ENCODE results near the gene GATD1.

Gene GATD1

GRCh38 chr11:729492-730074 is 47.7 kb downstream of the GATD1 start:
- DNase-seq (ENCODE audit: low read depth in 1 of 2, low spot score in 1 of 2), result no peak

DNA sequence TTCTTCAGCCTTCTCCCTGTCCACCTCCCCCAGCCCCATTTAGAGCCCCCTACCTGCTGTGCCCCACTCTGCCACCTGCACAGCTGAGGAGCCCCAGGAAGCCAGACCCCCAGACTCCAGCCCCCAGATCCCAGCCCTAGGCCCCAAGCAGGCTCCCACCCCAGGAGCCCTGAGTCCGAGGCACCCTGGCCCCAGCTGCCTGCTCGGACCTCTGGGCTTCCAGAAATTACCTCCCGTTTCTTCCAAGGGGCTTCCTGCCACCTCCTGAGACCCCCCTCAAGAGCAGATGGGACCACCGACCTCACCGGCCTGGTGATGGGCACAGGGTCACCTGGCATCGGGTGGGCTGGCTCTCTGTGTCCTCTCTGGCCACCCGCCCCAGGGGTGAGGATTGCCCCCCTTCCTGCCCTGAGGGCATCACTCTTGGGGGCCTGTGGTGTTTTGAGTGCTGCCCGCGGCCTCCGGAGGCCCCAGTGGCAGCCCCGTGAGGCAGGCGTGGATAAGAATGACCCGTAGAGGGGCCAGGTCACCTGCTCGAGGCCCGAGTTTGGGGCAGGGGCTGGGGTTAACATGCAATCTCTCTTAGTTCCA is 48.3 kb downstream of the GATD1 start:
- DNase-seq (ENCODE audit: low read depth in 1 of 2, low spot score in 1 of 2), result no peak

GRCh38 chr11:727859-728748 is 49.2 kb downstream of the GATD1 start:
- DNase-seq (ENCODE audit: low read depth in 1 of 2, low spot score in 1 of 2), result peak; percentile 68 to 75

DNA sequence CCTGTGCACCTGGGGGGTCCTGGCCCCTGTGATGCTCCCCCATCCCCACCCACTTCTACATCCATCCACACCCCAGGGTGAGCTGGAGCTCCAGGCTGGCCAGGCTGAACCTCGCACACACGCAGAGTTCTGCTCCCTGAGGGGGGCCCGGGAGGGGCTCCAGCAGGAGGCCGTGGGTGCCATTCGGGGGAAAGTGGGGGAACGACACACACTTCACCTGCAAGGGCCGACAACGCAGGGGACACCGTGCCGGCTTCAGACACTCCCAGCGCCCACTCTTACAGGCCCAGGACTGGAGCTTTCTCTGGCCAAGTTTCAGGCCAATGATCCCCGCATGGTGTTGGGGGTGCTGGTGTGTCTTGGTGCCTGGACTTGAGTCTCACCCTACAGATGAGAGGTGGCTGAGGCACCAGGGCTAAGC is 50.0 kb downstream of the GATD1 start:
- DNase-seq (ENCODE audit: low read depth in 1 of 2, low spot score in 1 of 2), result no peak

DNA sequence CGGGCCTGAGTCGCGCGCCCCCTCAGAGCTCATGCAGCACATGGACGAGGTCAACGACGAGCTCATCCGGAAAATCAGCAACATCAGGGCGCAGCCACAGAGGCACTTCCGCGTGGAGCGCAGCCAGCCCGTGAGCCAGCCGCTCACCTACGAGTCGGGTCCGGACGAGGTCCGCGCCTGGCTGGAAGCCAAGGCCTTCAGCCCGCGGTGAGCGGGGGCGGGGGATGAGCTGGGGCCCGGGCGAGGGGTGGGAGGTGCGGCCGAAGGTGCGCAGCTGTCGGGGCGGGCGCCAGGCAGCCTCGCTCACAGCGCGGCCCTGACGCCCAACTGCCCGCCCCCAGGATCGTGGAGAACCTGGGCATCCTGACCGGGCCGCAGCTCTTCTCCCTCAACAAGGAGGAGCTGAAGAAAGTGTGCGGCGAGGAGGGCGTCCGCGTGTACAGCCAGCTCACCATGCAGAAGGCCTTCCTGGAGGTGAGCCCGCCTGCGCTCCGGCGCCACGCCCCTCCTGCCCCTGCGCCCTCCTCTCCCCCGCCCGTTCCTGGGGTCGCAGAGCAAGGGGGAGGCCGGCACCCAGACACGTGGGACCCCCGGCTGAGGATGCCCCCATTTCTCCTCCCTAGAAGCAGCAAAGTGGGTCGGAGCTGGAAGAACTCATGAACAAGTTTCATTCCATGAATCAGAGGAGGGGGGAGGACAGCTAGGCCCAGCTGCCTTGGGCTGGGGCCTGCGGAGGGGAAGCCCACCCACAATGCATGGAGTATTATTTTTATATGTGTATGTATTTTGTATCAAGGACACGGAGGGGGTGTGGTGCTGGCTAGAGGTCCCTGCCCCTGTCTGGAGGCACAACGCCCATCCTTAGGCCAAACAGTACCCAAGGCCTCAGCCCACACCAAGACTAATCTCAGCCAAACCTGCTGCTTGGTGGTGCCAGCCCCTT is 50.7 kb downstream of the GATD1 start:
- no peak for DNase-seq (ENCODE audit: low read depth in 1 of 2, low spot score in 1 of 2)

DNA sequence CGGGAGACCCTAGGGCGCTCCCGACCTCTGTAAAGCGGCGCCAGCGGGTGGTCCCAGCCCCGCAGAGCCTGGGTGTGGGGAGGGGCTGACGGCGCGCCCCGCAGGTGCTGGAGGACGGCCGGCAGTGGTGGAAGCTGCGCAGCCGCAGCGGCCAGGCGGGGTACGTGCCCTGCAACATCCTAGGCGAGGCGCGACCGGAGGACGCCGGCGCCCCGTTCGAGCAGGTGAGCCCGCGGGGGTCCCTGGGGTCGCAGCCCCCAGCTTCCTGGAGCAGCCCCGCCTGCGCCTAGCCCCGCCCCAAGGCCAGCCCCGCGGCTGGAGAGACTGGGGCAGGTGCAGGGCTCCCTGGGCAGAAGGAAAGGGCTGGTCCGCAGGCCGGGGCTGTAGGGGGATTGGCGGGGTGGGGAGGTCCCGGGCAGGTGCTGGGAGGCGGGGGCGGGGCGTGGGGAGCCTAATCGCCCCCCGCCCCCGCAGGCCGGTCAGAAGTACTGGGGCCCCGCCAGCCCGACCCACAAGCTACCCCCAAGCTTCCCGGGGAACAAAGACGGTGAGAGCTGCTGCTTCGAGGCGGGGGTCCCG is 51.6 kb downstream of the GATD1 start:
- no peak for DNase-seq (ENCODE audit: low read depth in 1 of 2, low spot score in 1 of 2)

- DNase-seq (ENCODE audit: low read depth in 1 of 2, low spot score in 1 of 2), result no peak
Measured at GRCh38 chr11:724778-725386, 52.4 kb downstream of the GATD1 start.

GRCh38 chr11:724049-724777 is 53.1 kb downstream of the GATD1 start:
- DNase-seq (ENCODE audit: low read depth in 1 of 2, low spot score in 1 of 2), result no peak

- DNase-seq (ENCODE audit: low read depth in 1 of 2, low spot score in 1 of 2), result no peak
Measured at GRCh38 chr11:723120-723883, 54.0 kb downstream of the GATD1 start.

DNA sequence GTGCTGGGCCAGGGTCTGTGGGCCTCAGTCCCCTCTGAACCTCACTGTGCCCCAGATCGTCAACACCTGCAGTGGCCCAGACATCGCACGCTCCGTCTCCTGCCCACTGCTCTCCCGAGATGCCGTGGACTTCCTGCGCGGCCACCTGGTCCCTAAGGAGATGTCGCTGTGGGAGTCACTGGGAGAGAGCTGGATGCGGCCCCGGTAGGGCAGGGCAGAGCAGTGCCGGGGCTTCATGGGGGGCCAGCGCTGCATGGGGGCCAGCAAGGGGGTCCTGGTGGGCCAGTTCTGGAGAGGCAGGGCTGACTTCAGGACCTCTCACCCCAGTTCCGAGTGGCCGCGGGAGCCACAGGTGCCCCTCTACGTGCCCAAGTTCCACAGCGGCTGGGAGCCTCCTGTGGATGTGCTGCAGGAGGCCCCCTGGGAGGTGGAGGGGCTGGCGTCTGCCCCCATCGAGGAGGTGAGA is 54.9 kb downstream of the GATD1 start:
- DNase-seq (ENCODE audit: low read depth in 1 of 2, low spot score in 1 of 2), result no peak

- no peak for DNase-seq (ENCODE audit: low read depth in 1 of 2, low spot score in 1 of 2)
Measured at GRCh38 chr11:721741-722345, 55.4 kb downstream of the GATD1 start.

GRCh38 chr11:721247-721740 is 56.0 kb downstream of the GATD1 start:
- no peak for DNase-seq (ENCODE audit: low read depth in 1 of 2, low spot score in 1 of 2)

GRCh38 chr11:720642-721246 is 56.5 kb downstream of the GATD1 start:
- DNase-seq (ENCODE audit: low read depth in 1 of 2, low spot score in 1 of 2), result peak in 1 of 2 donors; percentile 35

- DNase-seq (ENCODE audit: low read depth in 1 of 2, low spot score in 1 of 2), result no peak
Measured at GRCh38 chr11:720017-720641, 57.2 kb downstream of the GATD1 start.

GRCh38 chr11:719214-720016 is 57.9 kb downstream of the GATD1 start:
- no peak for DNase-seq (ENCODE audit: low read depth in 1 of 2, low spot score in 1 of 2)

Data from stimulated activated CD4-positive, alpha-beta T cell treated with anti-CD3 and anti-CD28 coated beads, Interleukin-15, amount 100 ng/mL, for 1 hour (primary cell).